Vagina (tissue), 2 donors: ENCODE results near the gene DCUN1D3.
A peak's percentile ranks its signal among the peaks of the same experiment; 100 is the strongest.

Experiments used
- CTCF ChIP-seq, 3 experiments: fragments of 450-650 bp in 2 of 3; fragments of 200-600 bp in 1 of 3; sonication (generic) in 1 of 3; IDR thresholded peaks; one replicate each; pipeline ENCODE4 v1.5.1; 2017 to 2019; ENCODE audit warnings: antibody characterized with exemption in 3 of 3, mild to moderate bottlenecking in 2 of 3, moderate library complexity in 2 of 3
- POLR2A ChIP-seq, 2 donors: fragments of 450-650 bp; IDR thresholded peaks; one replicate each; pipeline ENCODE4 v1.6.1; 2017; ENCODE audit warnings: antibody characterized with exemption in 2 of 2, mild to moderate bottlenecking in 2 of 2, moderate library complexity in 2 of 2
- POLR2AphosphoS5 ChIP-seq, 2 donors: sonication (generic); formaldehyde crosslinking; IDR thresholded peaks; one replicate each; pipeline ENCODE4 v1.9.0; 2017; ENCODE audit warnings: antibody characterized with exemption in 2 of 2, mild to moderate bottlenecking in 2 of 2, low read depth in 1 of 2; ENCODE audit not compliant: insufficient read depth in 1 of 2

GRCh38 chr16:20901436-20902112 is 1.4 kb upstream of the DCUN1D3 start:
- no peak for TF ChIP-seq CTCF (IDR thresholded peaks at IDR 0.05)
- TF ChIP-seq POLR2A (IDR thresholded peaks at IDR 0.05), result no peak
- TF ChIP-seq POLR2AphosphoS5 (IDR thresholded peaks at IDR 0.05; ENCODE audit: insufficient read depth in 1 of 2, low read depth in 1 of 2), result peak in 1 of 2 donors; percentile 66
